ENCODE measurements around the gene STMND1.

- TF ChIP-seq POLR2A (IDR thresholded peaks at IDR 0.05; ENCODE audit: low read depth, low read length) (no peak), TAF1 (IDR thresholded peaks at IDR 0.05; ENCODE audit: borderline replicate concordance, low read depth, low read length) (no peak), POLR2AphosphoS5 (IDR thresholded peaks at IDR 0.05; ENCODE audit: low read depth, low read length) (no peak)
These were observed at the start of gene STMND1 for GRCh38 chr6:17101422-17102257.
